Hepatocyte (in vitro differentiated cells): ENCODE results near the gene MPDZ. TPM values are rescaled to one million over a fixed set of nuclear protein-coding genes. Genes with fewer than 3 reads are reported as not detected.

Experiments
- DNase-seq: peaks from one replicate; pipeline ENCODE4 v3.0.0-alpha.2; 2016; ENCODE audit warnings: low spot score
- H2AFZ ChIP-seq: fragments of 200-600 bp; sonication (generic); 2 replicates; pipeline ENCODE4 v1.6.0; 2016; ENCODE audit warnings: antibody characterized with exemption, mild to moderate bottlenecking
- H3K27ac ChIP-seq: fragments of 200-600 bp; sonication (generic); 2 replicates; pipeline ENCODE4 v1.5.1; 2016; ENCODE audit warnings: mild to moderate bottlenecking
- H3K27me3 ChIP-seq: fragments of 200-600 bp; sonication (generic); 2 replicates; pipeline ENCODE4 v1.6.1; 2016
- H3K36me3 ChIP-seq: fragments of 200-600 bp; sonication (generic); replicated peaks from 2 replicates; pipeline ENCODE4 v1.5.1; 2016; ENCODE audit warnings: low read depth; ENCODE audit not compliant: insufficient read depth
- H3K4me1 ChIP-seq: fragments of 200-600 bp; sonication (generic); 2 replicates; pipeline ENCODE4 v1.5.1; 2016; ENCODE audit warnings: mild to moderate bottlenecking, moderate library complexity; ENCODE audit not compliant: insufficient read depth
- H3K4me2 ChIP-seq: fragments of 200-600 bp; sonication (generic); 2 replicates; pipeline ENCODE4 v1.6.0; 2016
- H3K4me3 ChIP-seq: fragments of 200-600 bp; sonication (generic); 2 replicates; pipeline ENCODE4 v1.5.1; 2016; ENCODE audit warnings: mild to moderate bottlenecking
- H3K79me2 ChIP-seq: fragments of 200-600 bp; sonication (generic); 2 replicates; pipeline ENCODE4 v1.6.0; 2017; ENCODE audit warnings: mild to moderate bottlenecking
- H3K9me2 ChIP-seq: fragments of 200-600 bp; sonication (generic); replicated peaks from 2 replicates; pipeline ENCODE4 v1.6.0; 2017; ENCODE audit warnings: mild to moderate bottlenecking; ENCODE audit not compliant: insufficient read depth
- H3K9me3 ChIP-seq: fragments of 200-600 bp; sonication (generic); 2 replicates; pipeline ENCODE4 v1.5.1; 2016; ENCODE audit warnings: low read depth, mild to moderate bottlenecking
- H4K20me1 ChIP-seq: fragments of 200-600 bp; sonication (generic); 2 replicates; pipeline ENCODE4 v1.6.0; 2016; ENCODE audit warnings: mild to moderate bottlenecking; ENCODE audit not compliant: insufficient read depth, poor library complexity, severe bottlenecking
- CTCF ChIP-seq: fragments of 200-600 bp; sonication (generic); IDR thresholded peaks from 2 replicates; pipeline ENCODE4 v1.5.1; 2016; ENCODE audit warnings: antibody characterized with exemption, mild to moderate bottlenecking; ENCODE audit not compliant: poor library complexity
- EZH2 ChIP-seq: fragments of 200-600 bp; sonication (generic); IDR thresholded peaks from 2 replicates; pipeline ENCODE4 v1.6.1; 2016; ENCODE audit warnings: antibody characterized with exemption, mild to moderate bottlenecking, borderline replicate concordance
- EZH2phosphoT487 ChIP-seq: fragments of 200-600 bp; sonication (generic); IDR thresholded peaks from one replicate; pipeline ENCODE4 v1.6.1; 2018; ENCODE audit warnings: antibody characterized with exemption, mild to moderate bottlenecking, low read depth, moderate library complexity; ENCODE audit not compliant: unreplicated experiment, severe bottlenecking
- WGBS: methylation state at CpG from one replicate; pipeline ENCODE4 v1.1.6; 2016; ENCODE audit warnings: low lambda C conversion rate; ENCODE audit errors: missing lambda C conversion rate; 5-methylcytosine and 5-hydroxymethylcytosine counted together
- polyA plus RNA-seq: library from polyadenylated mRNA; unstranded; fragments of >200 nt; fragmentation: Nextera tagmentation; extraction: Ambion mirVana; gene quantifications from 2 replicates; pipeline ENCODE4 v1.2.1, GENCODE V29; 2016
- total RNA-seq: library from RNA; depleted of rRNA; stranded (reverse); fragments of >200 nt; gene quantifications from 2 replicates; pipeline ENCODE4 v1.2.3, GENCODE V29; 2014

Gene MPDZ
- total and polyA plus RNA-seq, 2 experiments from 2014 or later = 16.7 to 45.5 TPM

DNA sequence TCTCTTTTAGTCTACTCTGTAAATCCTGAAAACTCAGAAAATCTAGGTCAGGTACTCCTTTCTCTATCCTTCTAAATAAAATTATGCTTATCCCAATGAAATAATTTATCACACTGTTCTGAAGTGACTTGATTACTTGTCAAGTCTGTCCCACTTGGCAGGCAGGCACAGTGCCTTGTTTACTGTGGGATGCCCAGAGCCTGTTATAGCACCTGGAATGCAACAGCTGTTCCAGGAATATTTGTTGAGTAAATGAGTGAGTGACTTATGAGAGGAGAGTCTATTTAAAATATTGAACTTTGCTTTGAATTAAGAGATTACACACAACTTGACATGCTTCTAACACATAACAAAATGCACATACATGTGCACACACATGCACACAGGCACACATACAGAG lies 130.0 kb downstream of the MPDZ start:
- Histone ChIP-seq H2AFZ (no peak overlapping the region), H3K4me3 (no peak overlapping the region), H3K9me3 (no peaks in the 10 kb centered on the region), H3K36me3 (no peaks in the 10 kb centered on the region), H3K4me2 (no peak overlapping the region), H3K79me2 (no peaks in the 10 kb centered on the region), H3K27ac (no peak overlapping the region), H3K27me3 (no peaks in the 10 kb centered on the region), H3K4me1 (no peaks in the 10 kb centered on the region), H4K20me1 (no peaks in the 10 kb centered on the region), H3K9me2 (no peaks in the 10 kb centered on the region)
- TF ChIP-seq EZH2phosphoT487 = no peak
- DNase-seq = no peak

DNA sequence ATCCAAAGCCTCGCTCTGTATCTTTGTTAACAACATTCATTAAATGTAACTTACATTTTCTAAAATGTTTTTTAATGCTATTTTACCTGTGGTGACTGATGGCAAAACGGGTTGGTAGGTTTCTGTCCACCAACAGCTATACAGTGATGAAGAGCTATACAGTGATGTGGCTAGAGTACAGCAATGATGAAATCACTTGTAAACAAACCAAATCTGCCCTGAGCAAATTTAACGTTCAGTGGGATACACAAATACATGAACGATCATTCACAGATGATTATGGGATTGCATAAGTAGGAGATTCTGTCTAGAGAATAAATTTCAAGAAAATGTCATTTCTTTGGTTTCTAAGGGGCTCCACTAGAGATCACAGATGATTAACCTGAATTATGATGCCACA lies 132.7 kb downstream of the MPDZ start:
- Histone ChIP-seq H2AFZ (no peak overlapping the region), H3K4me2 (no peak overlapping the region), H3K9me3 (no peaks in the 10 kb centered on the region), H4K20me1 (no peaks in the 10 kb centered on the region), H3K27ac (no peak overlapping the region), H3K4me3 (no peak overlapping the region), H3K36me3 (no peaks in the 10 kb centered on the region), H3K79me2 (no peaks in the 10 kb centered on the region), H3K9me2 (no peaks in the 10 kb centered on the region), H3K4me1 (no peaks in the 10 kb centered on the region), H3K27me3 (no peaks in the 10 kb centered on the region)
- TF ChIP-seq EZH2 (no peak), CTCF (no peak), EZH2phosphoT487 (no peak)
- no peak for DNase-seq
- 72% methylated on average over 4 of the region's 4 CpGs for WGBS

GRCh38 chr9:13145340-13145739 lies 134.2 kb downstream of the MPDZ start:
- Histone ChIP-seq H3K9me2 (no peaks in the 10 kb centered on the region), H3K79me2 (no peaks in the 10 kb centered on the region), H3K27ac (peak overlapping the region; percentile 46), H3K4me1 (peaks cover 9% of the 10 kb centered on the region), H3K27me3 (no peaks in the 10 kb centered on the region), H4K20me1 (no peaks in the 10 kb centered on the region), H3K4me3 (no peak overlapping the region), H3K4me2 (no peak overlapping the region), H3K36me3 (no peaks in the 10 kb centered on the region), H3K9me3 (no peaks in the 10 kb centered on the region), H2AFZ (no peak overlapping the region)
- no peak for TF ChIP-seq EZH2phosphoT487
- TF ChIP-seq CTCF = no peak
- TF ChIP-seq EZH2 = no peak
- DNase-seq = no peak

- H3K79me2 ChIP-seq = no peaks in the 10 kb centered on the region
- peak overlapping the region; percentile 46 for H3K27ac ChIP-seq
- 53% methylated on average over 2 of the region's 2 CpGs for WGBS
- no peaks in the 10 kb centered on the region for H3K9me3 ChIP-seq
- TF ChIP-seq EZH2 = no peak
- TF ChIP-seq CTCF = no peak
- TF ChIP-seq EZH2phosphoT487 = no peak
- DNase-seq = no peak
- no peaks in the 10 kb centered on the region for H4K20me1 ChIP-seq
- H3K36me3 ChIP-seq = no peaks in the 10 kb centered on the region
- no peaks in the 10 kb centered on the region for H3K9me2 ChIP-seq
- H3K4me1 ChIP-seq = peaks cover 15% of the 10 kb centered on the region
- no peak overlapping the region for H2AFZ ChIP-seq
- no peak overlapping the region for H3K4me2 ChIP-seq
- H3K27me3 ChIP-seq = no peaks in the 10 kb centered on the region
- H3K4me3 ChIP-seq = no peak overlapping the region
These were observed 135.2 kb downstream of the MPDZ start for GRCh38 chr9:13144166-13144775.
